Epidermal melanocyte (primary cell): ENCODE data around the gene PTPRU.
"Not testable (repeated sequence)": the region's sequence is repeated elsewhere in the genome, so short reads cannot be mapped to it uniquely, and the experiment has no call there.

ENCODE experiments used
- DNase-seq: peaks from one replicate; pipeline ENCODE4 v3.0.0; 2011; ENCODE audit warnings: low spot score; ENCODE audit not compliant: insufficient read length

PTPRU gene

DNA sequence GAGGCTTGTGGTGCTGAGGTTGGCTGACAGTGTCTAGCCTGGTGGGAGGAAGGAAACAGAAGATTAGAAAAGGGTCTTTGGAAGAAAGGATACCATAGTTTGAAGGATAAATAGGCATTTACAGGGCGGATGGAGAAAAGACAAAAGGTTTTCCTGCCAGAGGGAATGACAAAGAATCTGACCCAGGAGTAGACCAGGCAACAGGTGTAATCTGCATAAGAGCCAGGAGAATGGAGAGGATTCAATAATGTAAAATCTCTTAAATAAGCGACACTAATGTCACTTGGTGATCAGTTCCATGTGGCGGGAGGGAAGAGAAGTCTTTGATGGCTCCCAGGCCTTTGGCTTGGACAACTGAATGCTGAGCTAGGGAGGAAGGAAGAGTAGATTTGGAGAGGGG, 15.0 kb upstream of the PTPRU start:
- no peak for DNase-seq

DNA sequence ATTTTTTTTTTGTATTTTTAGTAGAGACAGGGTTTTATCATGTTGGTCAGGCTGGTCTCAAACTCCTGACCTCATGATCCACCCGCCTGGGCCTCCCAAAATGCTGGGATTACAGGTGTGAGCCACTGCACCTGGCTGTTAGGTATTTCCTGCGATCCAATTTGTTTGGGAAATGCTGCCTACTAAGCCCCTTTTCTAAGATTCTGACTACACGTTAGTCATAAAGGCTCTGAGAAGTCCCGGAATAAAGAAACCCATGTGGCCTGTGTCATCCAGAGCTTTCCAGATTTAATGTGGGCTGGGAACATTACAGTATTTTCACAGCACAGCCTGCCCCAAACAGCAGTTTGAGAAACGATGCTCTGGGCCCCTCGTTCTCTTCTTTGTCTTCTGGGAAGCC, 14.1 kb upstream of the PTPRU start:
- not testable (repeated sequence) for DNase-seq

DNA sequence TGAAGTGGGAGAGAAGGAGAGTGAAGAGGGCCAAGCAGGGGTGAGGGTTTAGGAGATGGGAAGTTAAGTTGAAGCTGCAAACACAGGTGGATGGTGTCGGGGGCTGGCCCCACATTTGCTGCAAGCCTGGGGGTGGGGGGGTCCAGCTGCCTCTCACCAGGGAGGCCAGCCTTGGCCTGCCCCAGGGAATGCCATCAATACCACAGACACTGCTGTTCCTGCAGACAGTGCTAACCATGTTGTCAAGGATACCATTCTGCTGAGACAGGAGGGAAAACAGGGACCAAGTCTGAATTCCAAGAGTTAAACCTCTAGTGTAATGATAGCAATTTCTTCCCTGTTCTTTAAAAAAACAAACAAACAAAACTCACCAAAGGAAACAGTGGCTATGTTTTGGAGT, 13.6 kb upstream of the PTPRU start:
- DNase-seq, result no peak

GRCh38 chr1:29223521-29223920, 12.8 kb upstream of the PTPRU start:
- DNase-seq, result no peak

- DNase-seq, result no peak
These were observed 11.9 kb upstream of the PTPRU start for GRCh38 chr1:29224356-29224837.

DNA sequence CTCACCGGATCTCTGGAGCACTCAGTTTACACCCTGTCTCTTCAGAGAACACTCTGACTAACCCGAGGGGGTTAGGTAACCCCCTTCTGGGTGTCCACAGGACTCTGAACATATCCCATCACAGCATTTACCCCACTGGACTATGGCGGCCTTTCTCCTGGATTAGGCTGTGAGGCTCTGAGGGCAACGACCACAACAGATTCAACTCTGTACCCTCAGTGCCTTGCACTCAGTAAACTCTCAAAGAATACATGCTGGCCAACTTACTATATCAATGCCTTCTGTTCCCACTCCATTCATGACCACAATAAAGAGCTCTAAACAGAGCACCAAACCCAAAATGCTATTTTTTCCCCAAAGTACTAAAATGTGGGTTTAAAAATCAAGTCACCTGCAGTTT, 11.0 kb upstream of the PTPRU start:
- no peak for DNase-seq

GRCh38 chr1:29227511-29227910, 8.8 kb upstream of the PTPRU start:
- DNase-seq, result no peak

- DNase-seq, result no peak
These were observed 6.1 kb upstream of the PTPRU start for GRCh38 chr1:29230204-29230552.

DNA sequence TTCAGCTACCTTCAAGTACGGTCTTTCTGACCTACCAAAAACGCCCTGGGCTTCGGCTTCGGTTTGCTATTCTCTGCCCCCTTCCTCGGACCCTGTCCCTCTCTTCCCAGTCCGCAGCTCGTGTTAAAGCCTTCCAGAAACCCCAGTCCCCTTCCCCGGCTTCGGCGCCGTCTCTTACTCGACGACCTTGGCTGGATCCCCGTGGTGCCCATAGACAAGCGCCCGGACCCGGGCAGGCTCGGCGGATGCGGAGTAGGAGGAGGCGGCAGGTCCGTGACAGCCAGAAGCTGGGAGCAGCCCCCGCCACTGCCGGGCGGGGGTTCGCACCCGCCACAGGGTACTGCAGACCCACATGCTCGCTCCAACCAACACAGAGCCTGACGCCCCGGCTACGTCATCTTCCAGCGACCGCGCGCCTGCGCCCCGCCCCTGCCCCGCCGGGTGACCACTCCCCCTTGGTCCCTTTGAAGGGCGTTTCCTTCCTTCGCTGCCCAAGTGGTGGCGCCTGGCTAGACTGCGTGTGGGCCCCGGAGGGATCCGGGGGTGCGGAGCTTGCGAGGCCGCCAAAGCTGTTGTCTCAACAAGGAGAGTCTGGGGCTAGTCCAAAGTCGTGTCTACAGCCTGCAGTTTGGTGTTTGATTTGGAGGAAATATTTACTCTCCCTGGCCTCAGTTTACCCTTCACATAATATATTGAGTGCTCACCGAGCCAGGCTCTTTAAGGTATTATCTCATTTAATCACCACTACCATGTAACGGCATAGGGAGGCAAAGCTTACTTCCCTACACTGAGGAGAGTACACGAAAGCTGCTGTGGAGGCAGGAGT, 5.6 kb upstream of the PTPRU start, which contains the start of gene MECR:
Gene MECR (minus strand): TSS at position 382 of the 826 bp plus-strand sequence. CDS start 28 bp downstream, at position 354.
- DNase-seq, result peak; percentile 95

GRCh38 chr1:29232387-29232786, 3.9 kb upstream of the PTPRU start:
- DNase-seq, result no peak

- no peak for DNase-seq
These were observed 2.6 kb upstream of the PTPRU start for GRCh38 chr1:29233693-29234092.

DNA sequence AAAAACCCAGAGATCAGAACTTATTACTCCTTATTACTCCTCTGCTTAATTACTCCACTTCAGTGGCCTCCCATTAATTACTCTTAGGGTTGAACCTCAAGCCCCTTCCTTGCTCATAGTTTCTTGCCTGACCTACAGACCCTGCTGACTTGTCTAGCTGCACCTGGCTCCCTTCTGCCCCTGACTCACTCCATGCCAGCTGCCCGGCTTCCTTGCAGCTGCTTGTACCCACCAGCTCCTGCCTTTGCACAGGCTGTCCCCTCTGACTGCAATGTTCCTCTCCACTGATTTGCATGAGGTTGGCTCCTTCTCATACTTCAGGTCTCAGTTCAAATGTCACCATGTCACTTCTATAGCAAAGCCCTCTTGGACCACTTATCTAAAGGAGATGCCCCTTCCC, 1.9 kb upstream of the PTPRU start:
- no peak for DNase-seq

DNA sequence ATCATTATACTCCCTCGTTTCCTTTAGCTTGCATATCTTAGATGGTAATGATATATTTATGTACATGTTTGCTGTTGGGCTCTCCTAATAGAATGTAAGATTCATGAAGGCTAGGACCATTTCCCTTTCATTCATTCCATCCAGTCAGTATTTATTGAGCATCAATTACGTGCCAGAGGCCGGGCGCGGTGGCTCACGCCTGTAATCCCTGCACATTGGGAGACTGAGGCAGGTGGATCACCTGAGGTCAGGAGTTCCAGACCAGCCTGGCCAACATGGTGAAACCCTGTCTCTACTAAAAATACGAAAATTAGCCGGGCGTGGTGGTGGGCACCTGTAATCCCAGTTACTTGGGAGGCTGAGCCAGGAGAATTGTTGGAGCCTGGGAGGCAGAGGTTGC, 1.4 kb upstream of the PTPRU start:
- not testable (repeated sequence) for DNase-seq

DNA sequence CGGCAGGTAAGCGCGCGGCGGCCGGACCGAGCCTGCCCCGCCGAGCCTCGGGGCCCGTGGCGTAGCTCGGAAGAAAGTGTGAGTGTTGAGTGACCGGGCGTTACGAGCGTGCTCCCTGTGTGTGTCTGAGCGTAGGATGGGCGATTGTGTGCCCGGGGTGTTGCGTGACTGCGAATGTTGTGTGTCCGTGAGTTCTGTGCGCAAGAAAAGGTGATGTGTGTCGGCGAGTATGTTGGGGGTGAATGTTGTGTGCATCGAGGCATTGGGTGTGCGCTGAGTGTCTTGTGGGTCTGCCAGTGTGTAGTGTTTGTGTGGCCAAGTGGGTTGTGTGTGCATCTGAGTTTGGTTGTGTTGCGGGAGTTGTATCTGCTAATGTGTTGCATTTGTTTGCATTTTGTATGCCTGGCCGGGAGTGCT, 398 bp downstream of the PTPRU start:
- DNase-seq, result no peak

- peak; percentile 55 for DNase-seq
These were observed 953 bp downstream of the PTPRU start for GRCh38 chr1:29237129-29237821.

DNA sequence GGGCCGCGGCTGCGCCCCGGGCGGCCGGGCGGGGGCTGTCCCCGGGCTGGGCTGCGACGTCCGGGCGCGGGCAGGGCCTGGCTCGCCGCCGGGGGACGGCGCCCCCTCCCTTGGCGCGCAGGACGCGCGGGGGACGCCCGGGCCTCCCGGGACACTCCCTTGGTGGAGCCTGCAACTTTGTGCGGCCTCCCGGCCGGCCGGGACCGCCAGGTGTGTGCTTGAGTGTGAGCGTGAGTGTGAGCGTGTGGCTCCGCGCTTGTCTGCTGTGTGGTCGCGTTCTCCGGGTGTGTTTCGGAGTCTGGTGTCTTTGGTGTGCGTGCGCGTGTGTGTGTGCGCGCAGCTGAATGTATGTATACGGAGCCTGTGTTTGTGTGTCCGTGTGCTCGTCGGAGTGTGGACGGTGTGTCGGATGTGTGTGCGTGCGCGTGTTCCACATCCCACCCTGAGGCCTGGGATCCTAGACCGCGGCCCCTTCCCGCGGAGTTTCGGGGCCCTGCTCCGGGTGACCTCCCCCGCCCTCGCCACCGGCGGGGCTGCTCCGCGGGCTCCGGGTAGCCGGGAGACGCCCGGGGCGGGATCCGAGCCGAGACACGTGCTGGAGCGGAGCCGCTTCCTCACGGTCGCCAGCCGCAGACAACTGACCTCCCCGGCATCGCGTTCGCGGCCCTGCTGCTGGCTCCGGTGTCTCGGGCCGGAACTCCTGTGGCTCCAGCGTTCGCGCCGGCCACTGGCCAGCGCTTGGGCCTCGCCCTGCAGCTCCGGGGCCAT, 1.7 kb downstream of the PTPRU start:
- DNase-seq, result peak; percentile 60

- no peak for DNase-seq
These were observed 2.3 kb downstream of the PTPRU start for GRCh38 chr1:29238620-29239002.

GRCh38 chr1:29239142-29239541, 2.8 kb downstream of the PTPRU start:
- no peak for DNase-seq

- DNase-seq, result no peak
These were observed 4.1 kb downstream of the PTPRU start for GRCh38 chr1:29240400-29240837.

DNA sequence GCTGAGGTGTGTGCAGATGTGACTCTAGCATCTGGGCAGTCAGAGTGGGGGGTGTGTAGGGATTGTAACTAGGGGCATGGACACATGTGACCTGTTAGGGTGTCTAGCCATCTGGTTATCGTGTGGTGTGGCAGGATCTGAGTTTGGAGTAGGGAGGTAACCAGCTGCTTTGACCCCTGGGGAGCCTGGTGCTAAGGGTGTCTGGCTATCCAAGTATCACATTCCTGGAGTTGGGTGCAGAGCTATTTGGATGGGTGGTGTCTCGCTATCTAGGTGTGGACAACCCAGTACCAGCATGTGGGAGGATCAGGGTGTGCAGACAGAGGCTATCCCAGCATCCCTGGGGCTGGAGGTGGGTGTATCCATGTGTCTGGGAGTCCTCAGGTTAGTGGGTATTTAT, 4.7 kb downstream of the PTPRU start:
- DNase-seq, result no peak

DNA sequence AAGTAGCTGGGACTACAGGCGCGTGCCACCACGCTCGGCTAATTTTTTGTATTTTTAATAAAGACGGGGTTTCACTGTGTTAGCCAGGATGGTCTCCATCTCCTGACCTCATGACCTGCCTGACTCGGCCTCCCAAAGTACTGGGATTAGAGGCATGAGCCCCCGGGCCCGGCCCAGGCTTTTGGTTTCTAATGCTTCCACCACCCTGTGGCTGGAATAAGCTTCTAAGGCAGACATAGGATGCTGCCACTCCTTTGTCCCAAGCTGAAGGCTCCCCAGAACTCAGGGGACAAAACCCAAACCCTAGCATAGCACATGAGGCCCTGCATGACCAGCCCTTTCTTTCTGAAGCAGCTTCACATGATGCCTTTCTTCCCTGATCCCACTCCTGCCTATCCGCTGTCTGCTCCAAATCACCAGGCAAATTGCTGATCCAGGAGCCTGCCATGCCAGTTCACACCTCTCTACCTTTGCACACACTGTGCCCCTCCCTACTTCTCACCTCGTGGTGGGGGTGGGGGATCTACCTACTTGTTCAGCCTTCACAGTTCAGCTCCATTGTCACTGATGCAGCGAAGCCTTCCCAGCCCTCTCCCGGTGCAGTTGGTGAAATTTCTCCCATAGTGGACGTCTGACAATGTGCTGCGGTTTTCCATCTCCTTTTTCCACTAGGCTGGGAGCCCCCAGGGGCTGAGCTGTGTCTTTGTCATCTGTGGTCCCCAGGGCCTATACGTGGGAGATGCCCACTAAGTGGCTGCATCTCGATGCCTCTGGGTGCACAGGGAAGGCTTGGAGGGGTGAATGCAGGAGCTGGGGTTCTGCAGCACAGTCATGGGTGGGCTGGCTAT, 6.9 kb downstream of the PTPRU start:
- DNase-seq, result no peak
